GM18526 (cell line): ENCODE data around the gene CELF2.

Experiments
- POLR2A ChIP-seq: IDR thresholded peaks from 3 replicates; pipeline ENCODE4 v1.6.1; 2011; ENCODE audit not compliant: insufficient read length; ENCODE audit errors: extremely low read depth

Gene CELF2

DNA sequence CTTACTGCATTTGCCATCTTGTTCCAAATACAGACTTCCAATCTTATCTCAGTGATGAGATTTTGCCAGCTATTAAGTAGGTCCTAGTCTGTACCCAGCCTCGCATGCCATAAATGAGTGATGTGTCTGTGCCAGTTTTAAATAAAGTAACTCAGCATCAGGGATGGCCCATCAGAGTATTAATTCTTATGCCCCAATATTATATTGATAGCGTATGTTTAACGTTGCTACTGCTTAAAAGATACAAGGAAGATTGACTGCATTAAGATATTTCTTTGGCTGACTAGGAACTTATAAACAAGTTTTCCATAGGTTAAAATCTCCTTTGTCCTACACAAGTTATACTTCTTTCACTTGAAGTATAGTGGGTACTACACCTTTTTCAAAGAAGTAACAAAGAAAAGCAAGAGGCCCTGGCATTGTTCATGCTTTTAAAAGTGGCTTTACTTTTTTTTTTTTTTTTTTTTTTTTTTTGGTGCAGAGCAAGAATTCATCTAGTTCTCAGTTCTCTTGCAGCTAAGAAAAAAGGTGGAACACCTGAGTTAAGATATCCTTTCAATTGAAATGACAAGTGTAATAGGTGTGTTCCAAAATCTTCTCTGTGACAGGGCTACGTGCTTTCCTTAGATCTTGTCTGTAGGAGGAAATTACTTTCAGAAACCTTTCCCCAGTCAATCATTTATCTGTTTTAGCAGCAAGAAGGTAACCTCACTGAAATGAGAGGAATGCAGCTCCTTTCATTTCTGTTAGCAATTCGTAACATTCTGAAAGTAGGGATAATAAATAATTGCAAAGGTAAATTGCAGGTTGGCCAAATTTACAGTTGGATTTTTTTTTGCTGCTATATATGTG lies 245.0 kb downstream of the CELF2 start:
- TF ChIP-seq POLR2A = no peak

DNA sequence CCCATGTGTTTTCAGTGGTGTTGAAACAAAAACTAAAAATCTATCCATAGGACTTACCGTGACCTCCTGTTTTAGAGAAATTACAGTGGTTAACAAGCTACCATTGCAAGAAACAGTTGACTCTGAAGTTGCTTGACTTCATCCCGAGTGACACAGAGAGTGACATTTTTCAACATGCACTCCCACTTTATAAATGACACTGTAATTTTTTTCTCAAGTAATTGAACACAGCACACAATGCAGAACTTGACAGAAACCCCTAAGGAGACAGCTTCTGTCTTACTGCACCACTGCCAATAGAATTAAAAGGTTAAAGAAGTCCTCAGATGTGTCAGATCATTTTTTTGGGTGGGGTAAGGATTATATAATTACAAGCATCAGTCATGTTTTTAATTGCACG lies 246.1 kb downstream of the CELF2 start:
- no peak for TF ChIP-seq POLR2A

GRCh38 chr10:11264296-11265048 lies 246.8 kb downstream of the CELF2 start:
- TF ChIP-seq POLR2A = no peak

GRCh38 chr10:11265484-11265883 lies 247.8 kb downstream of the CELF2 start:
- TF ChIP-seq POLR2A = no peak

GRCh38 chr10:11266426-11266825 lies 248.8 kb downstream of the CELF2 start:
- no peak for TF ChIP-seq POLR2A

GRCh38 chr10:11270135-11270857 lies 252.6 kb downstream of the CELF2 start:
- TF ChIP-seq POLR2A = no peak

GRCh38 chr10:11270858-11271179 lies 253.1 kb downstream of the CELF2 start:
- no peak for TF ChIP-seq POLR2A

GRCh38 chr10:11272915-11273389 lies 255.3 kb downstream of the CELF2 start:
- TF ChIP-seq POLR2A = no peak

GRCh38 chr10:11274452-11274851 lies 256.8 kb downstream of the CELF2 start:
- TF ChIP-seq POLR2A = no peak

GRCh38 chr10:11275651-11276050 lies 258.0 kb downstream of the CELF2 start:
- TF ChIP-seq POLR2A = no peak

DNA sequence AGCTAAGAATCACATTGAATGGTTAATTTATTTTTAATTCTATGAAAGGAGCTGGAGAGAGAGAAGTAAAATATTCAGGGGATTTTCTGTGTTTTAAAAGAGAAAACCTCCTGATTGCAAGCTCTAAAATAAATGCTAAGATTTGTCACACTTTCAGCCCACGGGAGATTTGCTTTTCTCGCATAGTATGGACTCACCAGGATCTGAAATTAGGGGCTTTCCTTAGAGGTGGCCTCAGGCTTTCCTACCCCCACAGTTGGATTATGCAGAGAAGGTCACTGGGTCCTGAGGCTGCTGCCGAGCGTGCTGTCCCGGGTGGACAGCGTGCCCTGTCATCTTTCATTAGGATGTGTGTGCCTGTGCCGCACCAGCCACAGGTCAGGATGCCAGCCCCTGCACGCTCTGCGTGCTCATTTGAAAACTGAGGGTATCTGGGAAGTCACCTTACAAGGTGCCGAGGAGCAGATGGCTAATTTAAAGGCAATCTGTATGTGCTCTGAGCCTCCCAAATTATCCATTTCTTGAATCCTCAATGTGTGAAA lies 258.8 kb downstream of the CELF2 start:
- no peak for TF ChIP-seq POLR2A

DNA sequence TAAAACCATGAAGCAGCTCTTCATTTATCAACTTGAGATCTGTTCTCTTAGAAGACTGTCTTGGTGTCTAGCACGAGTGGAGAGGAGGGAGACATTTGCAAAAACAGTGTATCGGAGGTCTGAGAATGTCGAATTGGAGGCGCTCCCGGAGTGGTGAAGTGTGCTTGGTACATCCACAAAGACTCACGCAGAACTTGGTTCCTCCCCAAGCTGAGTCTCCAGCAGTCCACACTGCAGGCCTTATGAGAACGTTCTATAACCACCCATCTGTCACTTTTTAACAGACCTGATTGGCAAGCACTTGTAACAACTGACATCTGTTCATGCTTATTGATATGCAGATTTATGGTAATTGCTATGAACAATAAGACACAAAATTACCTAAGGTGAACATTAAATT lies 261.6 kb downstream of the CELF2 start:
- TF ChIP-seq POLR2A = no peak

DNA sequence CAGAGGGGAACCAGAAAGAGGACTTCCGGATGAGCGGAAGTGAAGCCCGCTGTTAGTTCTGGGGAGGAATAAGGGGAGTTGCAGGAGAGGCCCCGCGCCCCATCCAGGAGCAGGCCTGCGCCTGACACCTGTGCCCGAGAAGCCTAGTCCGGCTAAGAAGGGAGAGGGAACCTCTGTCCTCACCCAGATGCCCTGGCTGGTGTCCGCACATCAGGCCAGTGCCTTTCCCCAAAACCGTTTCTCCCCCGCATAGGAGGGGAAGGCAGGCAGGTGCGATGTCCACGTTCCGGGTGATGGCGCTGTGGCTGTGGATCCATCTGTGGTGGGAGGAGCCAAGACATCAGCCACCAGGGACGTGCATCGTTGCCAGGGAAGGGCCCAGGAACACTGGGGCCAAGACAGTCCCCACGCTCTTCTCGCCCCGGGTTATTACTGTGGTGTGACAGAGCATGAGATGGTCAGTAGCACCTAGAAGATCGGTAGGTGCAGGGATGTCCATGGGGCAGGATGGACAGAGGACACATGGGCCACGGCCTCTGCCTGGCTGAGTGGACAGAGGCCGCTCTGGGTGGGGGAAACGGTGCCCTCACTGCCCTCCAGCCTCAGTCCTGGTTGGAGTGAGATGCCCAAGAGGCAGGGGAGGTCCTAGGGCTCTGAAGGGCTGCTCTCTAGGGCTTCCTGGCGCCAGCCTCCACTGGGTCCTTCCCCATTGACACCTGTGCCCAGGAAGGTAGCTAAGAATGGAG lies 262.7 kb downstream of the CELF2 start:
- no peak for TF ChIP-seq POLR2A

DNA sequence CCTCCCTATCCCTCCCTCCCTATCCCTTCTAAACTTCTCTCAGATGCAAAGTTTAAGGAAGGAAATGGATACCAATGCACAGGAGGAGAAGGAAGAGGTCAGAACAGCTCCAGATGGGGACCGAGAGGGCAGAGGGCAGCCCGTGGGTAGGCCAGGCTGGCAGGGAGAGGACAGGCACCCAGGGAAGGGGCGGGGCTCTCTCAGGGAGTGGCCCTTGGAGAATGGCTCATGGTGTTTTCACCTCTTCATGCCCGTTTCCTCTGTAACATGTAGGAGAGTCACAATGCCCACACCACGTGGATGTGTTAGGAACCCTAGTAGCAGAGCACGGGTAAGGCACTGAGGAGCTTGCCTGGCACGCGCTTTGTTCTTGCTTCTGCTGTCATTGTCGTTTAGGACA lies 264.5 kb downstream of the CELF2 start:
- no peak for TF ChIP-seq POLR2A

DNA sequence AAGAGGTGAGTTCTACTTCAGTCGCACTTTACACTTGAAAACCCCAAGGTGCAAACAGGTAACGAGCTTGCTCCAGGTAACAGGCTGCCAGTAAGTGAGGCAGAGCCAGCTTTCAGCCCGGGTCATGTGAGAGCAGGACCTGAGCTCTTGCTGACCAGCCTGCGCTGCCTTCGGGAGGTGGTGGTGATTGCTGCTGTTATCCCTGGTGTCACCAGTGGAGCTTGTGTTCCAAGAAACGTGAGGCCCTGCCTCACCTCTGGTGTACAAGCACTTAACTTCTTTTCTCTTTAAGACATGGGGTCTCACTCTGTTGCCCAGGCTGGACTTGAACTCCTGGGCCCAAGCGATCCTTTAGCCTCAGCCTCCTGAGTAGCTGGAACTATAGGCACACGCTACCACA lies 265.0 kb downstream of the CELF2 start:
- TF ChIP-seq POLR2A = no peak
